Osteocyte (in vitro differentiated cells): ENCODE data around the gene ABHD17A. TPM values are rescaled to one million over a fixed set of nuclear protein-coding genes. Genes with fewer than 3 reads are reported as not detected.
A peak's percentile ranks its signal among the peaks of the same experiment; 100 is the strongest.

ENCODE experiments used
- DNase-seq: peaks from one replicate; pipeline ENCODE4 v3.0.0; 2021; ENCODE audit warnings: mixed read lengths; ENCODE audit not compliant: unreplicated experiment; ENCODE audit errors: extremely low spot score
- H3K27ac Mint-ChIP-seq: one replicate; pipeline ENCODE4 v1.8.0; 2021; ENCODE audit warnings: mild to moderate bottlenecking, mixed read lengths; ENCODE audit not compliant: unreplicated experiment
- H3K27me3 Mint-ChIP-seq: one replicate; pipeline ENCODE4 v1.8.0; 2021; ENCODE audit warnings: mixed read lengths; ENCODE audit not compliant: unreplicated experiment
- H3K36me3 Mint-ChIP-seq: one replicate; pipeline ENCODE4 v1.8.0; 2021; ENCODE audit warnings: mixed read lengths; ENCODE audit not compliant: unreplicated experiment
- H3K4me1 Mint-ChIP-seq: one replicate; pipeline ENCODE4 v1.8.0; 2021; ENCODE audit warnings: mixed read lengths; ENCODE audit not compliant: unreplicated experiment
- H3K4me3 Mint-ChIP-seq: one replicate; pipeline ENCODE4 v1.8.0; 2021; ENCODE audit warnings: mild to moderate bottlenecking, moderate library complexity, mixed read lengths; ENCODE audit not compliant: unreplicated experiment
- H3K9me3 Mint-ChIP-seq: one replicate; pipeline ENCODE4 v1.8.0; 2021; ENCODE audit warnings: mixed read lengths; ENCODE audit not compliant: unreplicated experiment
- CTCF ChIP-seq: fragments of 200-600 bp; sonication (generic); IDR thresholded peaks from 2 replicates; pipeline ENCODE4 v1.5.0; 2021; ENCODE audit warnings: antibody characterized with exemption, mild to moderate bottlenecking, moderate library complexity
- total RNA-seq: library from RNA; stranded (reverse); gene quantifications from 2 replicates; pipeline ENCODE4 v1.2.1, GENCODE V29; 2021

Gene ABHD17A
- total RNA-seq, 1 donor from 2014 or later, result 63.4 TPM

GRCh38 chr19:1906985-1907562 lies 21.8 kb upstream of the ABHD17A start:
- H3K9me3 Mint-ChIP-seq, result no peaks in the 10 kb centered on the region
- peak overlapping the region; percentile 35 for H3K4me3 Mint-ChIP-seq
- peaks cover 45% of the 10 kb centered on the region for H3K4me1 Mint-ChIP-seq
- no peaks in the 10 kb centered on the region for H3K27me3 Mint-ChIP-seq
- peak overlapping the region; percentile 41 for H3K27ac Mint-ChIP-seq
- no peak for DNase-seq
- no peak for TF ChIP-seq CTCF
- H3K36me3 Mint-ChIP-seq, result no peaks in the 10 kb centered on the region

- Mint-ChIP-seq H3K4me3 (peak overlapping the region; percentile 87), H3K9me3 (no peaks in the 10 kb centered on the region), H3K4me1 (peaks cover 45% of the 10 kb centered on the region), H3K27ac (peak overlapping the region; percentile 88), H3K27me3 (no peaks in the 10 kb centered on the region), H3K36me3 (no peaks in the 10 kb centered on the region)
- no peak for DNase-seq
- no peak for TF ChIP-seq CTCF
Observed at GRCh38 chr19:1905863-1906375, 20.6 kb upstream of the ABHD17A start.

GRCh38 chr19:1905110-1905862 lies 20.0 kb upstream of the ABHD17A start, which contains the start of the genes ADAT3 and SCAMP4:
TSS of gene ADAT3 (plus strand) at chr19:1905399. CDS start at chr19:1912048, 6,649 bp downstream.
TSS of gene SCAMP4 (plus strand) at chr19:1905399. CDS start at chr19:1915020, 9,621 bp downstream.
- Mint-ChIP-seq H3K27ac (peak within 1 kb of the TSS; percentile 88), H3K9me3 (no peaks in the 10 kb centered on the region), H3K27me3 (no peaks in the 10 kb centered on the region), H3K36me3 (no peaks in the 10 kb centered on the region), H3K4me3 (peak within 1 kb of the TSS; percentile 87), H3K4me1 (peaks cover 44% of the 10 kb centered on the region)
- TF ChIP-seq CTCF, result no peak
- DNase-seq, result peak; percentile 99

- DNase-seq, result no peak
- H3K9me3 Mint-ChIP-seq, result no peaks in the 10 kb centered on the region
- no peak for TF ChIP-seq CTCF
- H3K36me3 Mint-ChIP-seq, result no peaks in the 10 kb centered on the region
- peak overlapping the region; percentile 85 for H3K27ac Mint-ChIP-seq
- peak overlapping the region; percentile 77 for H3K4me3 Mint-ChIP-seq
- H3K4me1 Mint-ChIP-seq, result peaks cover 39% of the 10 kb centered on the region
- H3K27me3 Mint-ChIP-seq, result no peaks in the 10 kb centered on the region
Observed at GRCh38 chr19:1904860-1905109, 19.5 kb upstream of the ABHD17A start.

GRCh38 chr19:1902923-1903322 lies 17.6 kb upstream of the ABHD17A start:
- peak overlapping the region; percentile 44 for H3K4me3 Mint-ChIP-seq
- peaks cover 29% of the 10 kb centered on the region for H3K4me1 Mint-ChIP-seq
- no peaks in the 10 kb centered on the region for H3K36me3 Mint-ChIP-seq
- no peak for TF ChIP-seq CTCF
- no peaks in the 10 kb centered on the region for H3K27me3 Mint-ChIP-seq
- no peak for DNase-seq
- peak overlapping the region; percentile 85 for H3K27ac Mint-ChIP-seq
- H3K9me3 Mint-ChIP-seq, result no peaks in the 10 kb centered on the region
